Spleen (tissue), 7 donors: Measurements from ENCODE around the gene CCDC200.
"Not testable (repeated sequence)": the region's sequence is repeated elsewhere in the genome, so short reads cannot be mapped to it uniquely, and the experiment has no call there.

Experiments
- POLR2A ChIP-seq, 3 donors: fragments of 450-650 bp; IDR thresholded peaks; one replicate each; pipeline ENCODE4 v1.5.1; 2017; ENCODE audit warnings: antibody characterized with exemption in 3 of 3, mild to moderate bottlenecking in 1 of 3
- POLR2AphosphoS5 ChIP-seq, 3 donors: sonication (generic); formaldehyde crosslinking; IDR thresholded peaks; one replicate each; pipeline ENCODE4 v1.5.1; 2017; ENCODE audit warnings: antibody characterized with exemption in 3 of 3
- TF ChIP-seq, protein P1 (sequence below), 11 experiments: fragments of 200-600 bp in 7 of 11; fragments of 450-650 bp in 4 of 11; sonication (generic) in 4 of 11; IDR thresholded peaks in 8 of 11; conservative IDR thresholded peaks in 3 of 11; 1 replicate in 7 of 11; 2 replicates in 4 of 11; pipeline versions ENCODE4 v1.4.0 to v1.8.0; 2016 to 2021; ENCODE audit warnings: antibody characterized with exemption in 11 of 11, inconsistent platforms in 4 of 11, mild to moderate bottlenecking in 1 of 11
- donor health status: DM: no; HTN: no; CAD: no; lungs with moderate emphysema.
- donor health status: DM: no; HTN: no; CAD: no.
- donor health status: DM: no; HTN: no; CAD: no.

DNA sequence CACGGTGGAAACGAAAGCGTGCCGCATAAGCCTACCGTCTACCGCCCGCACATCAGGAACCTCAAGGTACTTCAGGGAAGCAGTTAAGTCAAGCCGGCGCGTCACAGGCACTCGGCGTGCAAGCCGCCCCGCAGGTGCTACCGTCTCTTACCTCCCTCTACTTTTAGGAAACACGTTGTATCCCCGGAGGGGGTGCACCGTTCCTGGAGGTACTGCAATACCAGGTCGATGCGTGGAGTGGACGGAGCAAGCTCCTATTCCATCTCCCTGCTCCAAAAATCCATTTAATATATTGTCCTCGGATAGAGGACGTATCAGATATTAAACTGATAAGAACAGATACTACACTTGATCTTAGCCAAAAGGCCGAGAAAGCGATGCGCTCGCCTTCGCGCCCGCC is 44.5 kb upstream of the CCDC200 start:
- TF ChIP-seq POLR2A, POLR2AphosphoS5 (IDR thresholded peaks at IDR 0.05): not testable (repeated sequence)
- TF ChIP-seq, protein P1, sequence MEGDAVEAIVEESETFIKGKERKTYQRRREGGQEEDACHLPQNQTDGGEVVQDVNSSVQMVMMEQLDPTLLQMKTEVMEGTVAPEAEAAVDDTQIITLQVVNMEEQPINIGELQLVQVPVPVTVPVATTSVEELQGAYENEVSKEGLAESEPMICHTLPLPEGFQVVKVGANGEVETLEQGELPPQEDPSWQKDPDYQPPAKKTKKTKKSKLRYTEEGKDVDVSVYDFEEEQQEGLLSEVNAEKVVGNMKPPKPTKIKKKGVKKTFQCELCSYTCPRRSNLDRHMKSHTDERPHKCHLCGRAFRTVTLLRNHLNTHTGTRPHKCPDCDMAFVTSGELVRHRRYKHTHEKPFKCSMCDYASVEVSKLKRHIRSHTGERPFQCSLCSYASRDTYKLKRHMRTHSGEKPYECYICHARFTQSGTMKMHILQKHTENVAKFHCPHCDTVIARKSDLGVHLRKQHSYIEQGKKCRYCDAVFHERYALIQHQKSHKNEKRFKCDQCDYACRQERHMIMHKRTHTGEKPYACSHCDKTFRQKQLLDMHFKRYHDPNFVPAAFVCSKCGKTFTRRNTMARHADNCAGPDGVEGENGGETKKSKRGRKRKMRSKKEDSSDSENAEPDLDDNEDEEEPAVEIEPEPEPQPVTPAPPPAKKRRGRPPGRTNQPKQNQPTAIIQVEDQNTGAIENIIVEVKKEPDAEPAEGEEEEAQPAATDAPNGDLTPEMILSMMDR (IDR thresholded peaks at IDR 0.05 in 8 of 11, conservative IDR thresholded peaks at IDR 0.05 in 3 of 11), result not testable (repeated sequence)
